Measurements from ENCODE around the gene APLF. TPM values are rescaled to one million over a fixed set of nuclear protein-coding genes. Genes with fewer than 3 reads are reported as not detected.
A peak's percentile ranks its signal among the peaks of the same experiment; 100 is the strongest.
"Not testable (repeated sequence)": the region's sequence is repeated elsewhere in the genome, so short reads cannot be mapped to it uniquely, and the experiment has no call there.

APLF gene
- total RNA-seq, 4 donors from 2014 or later = 6.9 to 11.6 (median 10.6) TPM

- H3K27ac ChIP-seq = no peak overlapping the region
- TF ChIP-seq EP300 (IDR thresholded peaks at IDR 0.05) (peak in 1 of 2 donors; percentile 60), POLR2A (IDR thresholded peaks at IDR 0.05) (no peak), CTCF (IDR thresholded peaks at IDR 0.05) (peak; percentile 76 to 92 (median 89))
- peak; percentile 60 to 81 for DNase-seq (ENCODE audit: low spot score in 2 of 2)
These were observed 26.0 kb upstream of the APLF start for GRCh38 chr2:68441179-68441993.

GRCh38 chr2:68441994-68442322 lies 25.4 kb upstream of the APLF start:
- Histone ChIP-seq H3K4me3 (no peak overlapping the region), H3K36me3 (no peaks in the 10 kb centered on the region), H3K4me1 (peaks cover 0 to 6% (median 3%) of the 10 kb centered on the region in 4 donors), H3K27me3 (no peaks in the 10 kb centered on the region), H3K9me3 (peaks cover 0 to under 1% (median 0%) of the 10 kb centered on the region in 4 donors), H3K27ac (no peak overlapping the region)
- no peak for DNase-seq (ENCODE audit: low spot score in 2 of 2)
- WGBS, 2 donors = 85 to 93% methylated on average over 2 of the region's 2 CpGs
- TF ChIP-seq POLR2A (IDR thresholded peaks at IDR 0.05) (no peak), EP300 (IDR thresholded peaks at IDR 0.05) (no peak), CTCF (IDR thresholded peaks at IDR 0.05) (no peak)

More at GRCh38 chr2:68441179-68441993, 26.0 kb upstream of the APLF start:
- H3K9me3 ChIP-seq = no peaks in the 10 kb centered on the region
- H3K4me1 ChIP-seq = peaks cover 0 to 9% (median 6%) of the 10 kb centered on the region in 4 donors
- H3K36me3 ChIP-seq = no peaks in the 10 kb centered on the region
- no peaks in the 10 kb centered on the region for H3K27me3 ChIP-seq
- no peak overlapping the region for H3K4me3 ChIP-seq
- 41 to 43% methylated on average over 6 of the region's 6 CpGs for WGBS, 2 donors

GRCh38 chr2:68446425-68446824 lies 21.0 kb upstream of the APLF start:
- DNase-seq (ENCODE audit: low spot score in 2 of 2); H3K36me3 ChIP-seq; H3K4me1 ChIP-seq; H3K27me3 ChIP-seq; H3K27ac ChIP-seq; H3K4me3 ChIP-seq: not testable (repeated sequence)
- peaks cover 0 to 22% (median 0%) of the 10 kb centered on the region in 4 donors for H3K9me3 ChIP-seq
- WGBS, 2 donors = 80 to 81% methylated on average over 3 of the region's 3 CpGs

GRCh38 chr2:68447118-68447517 lies 20.3 kb upstream of the APLF start:
- H3K36me3 ChIP-seq = no peaks in the 10 kb centered on the region
- H3K9me3 ChIP-seq = peaks cover 0 to 22% (median 0%) of the 10 kb centered on the region in 4 donors
- H3K27me3 ChIP-seq = no peaks in the 10 kb centered on the region
- no peak overlapping the region for H3K27ac ChIP-seq
- 89 to 95% methylated on average over 15 to 16 of the region's 16 CpGs for WGBS, 2 donors
- no peaks in the 10 kb centered on the region for H3K4me1 ChIP-seq
- no peak for DNase-seq (ENCODE audit: low spot score in 2 of 2)
- TF ChIP-seq POLR2A (IDR thresholded peaks at IDR 0.05) (no peak), CTCF (IDR thresholded peaks at IDR 0.05) (no peak), EP300 (IDR thresholded peaks at IDR 0.05) (no peak)
- no peak overlapping the region for H3K4me3 ChIP-seq

GRCh38 chr2:68448671-68449653 lies 18.4 kb upstream of the APLF start:
- WGBS, 2 donors = 92 to 97% methylated on average over 22 to 23 of the region's 24 CpGs
- Histone ChIP-seq H3K27me3 (no peaks in the 10 kb centered on the region), H3K27ac (no peak overlapping the region), H3K36me3 (no peaks in the 10 kb centered on the region), H3K4me3 (no peak overlapping the region), H3K4me1 (no peaks in the 10 kb centered on the region), H3K9me3 (peaks cover 0 to 22% (median 0%) of the 10 kb centered on the region in 4 donors)
- DNase-seq (ENCODE audit: low spot score in 2 of 2) = no peak
- TF ChIP-seq CTCF (IDR thresholded peaks at IDR 0.05) (no peak), POLR2A (IDR thresholded peaks at IDR 0.05) (no peak), EP300 (IDR thresholded peaks at IDR 0.05) (no peak)

Measured in tibial nerve (tissue), 4 donors.